Measurements from ENCODE around the gene DCUN1D4.

- TF ChIP-seq CTCF (IDR thresholded peaks at IDR 0.05; ENCODE audit: poor library complexity) (no peak), EZH2 (IDR thresholded peaks at IDR 0.05; ENCODE audit: borderline replicate concordance) (no peak)
Observed at GRCh38 chr4:51874551-51874950, 31.6 kb downstream of the DCUN1D4 start.

Data from hepatocyte (in vitro differentiated cells).